NCI-H2029 treated with DMSO at 0.1 percent for 48 hours (cell line): ENCODE results near the gene TBX5.

Experiments
- DNase-seq: peaks from one replicate; lab custom pipeline; 2025; lab: John Stamatoyannopoulos, UW

The TBX5 gene

DNA sequence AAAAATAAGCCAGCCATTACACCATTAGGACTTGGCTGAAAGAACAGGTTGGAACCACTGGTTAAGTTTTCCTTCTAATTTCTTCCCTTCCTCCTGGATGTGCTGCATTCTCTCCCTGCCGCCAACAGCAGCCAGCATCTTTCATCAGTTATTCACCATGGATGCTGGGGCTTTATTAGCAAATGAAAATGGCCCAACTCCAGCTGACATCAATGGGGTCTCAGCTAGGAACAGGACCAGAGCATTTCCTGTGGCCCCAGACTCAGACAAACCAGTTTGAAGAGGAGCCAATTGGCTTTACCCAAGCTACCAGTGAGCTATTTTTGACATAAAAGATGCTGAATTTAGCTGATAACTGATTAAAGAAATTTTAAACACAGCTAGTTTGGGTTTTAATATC, 26.0 kb upstream of the TBX5 start:
- DNase-seq, result no peak

- no peak for DNase-seq
Observed at GRCh38 chr12:114430306-114430705, 24.4 kb upstream of the TBX5 start.

- peak; percentile 22 for DNase-seq
Observed at GRCh38 chr12:114425031-114425626, 19.2 kb upstream of the TBX5 start.

- no peak for DNase-seq
Observed at GRCh38 chr12:114420944-114421335, 15.0 kb upstream of the TBX5 start.

DNA sequence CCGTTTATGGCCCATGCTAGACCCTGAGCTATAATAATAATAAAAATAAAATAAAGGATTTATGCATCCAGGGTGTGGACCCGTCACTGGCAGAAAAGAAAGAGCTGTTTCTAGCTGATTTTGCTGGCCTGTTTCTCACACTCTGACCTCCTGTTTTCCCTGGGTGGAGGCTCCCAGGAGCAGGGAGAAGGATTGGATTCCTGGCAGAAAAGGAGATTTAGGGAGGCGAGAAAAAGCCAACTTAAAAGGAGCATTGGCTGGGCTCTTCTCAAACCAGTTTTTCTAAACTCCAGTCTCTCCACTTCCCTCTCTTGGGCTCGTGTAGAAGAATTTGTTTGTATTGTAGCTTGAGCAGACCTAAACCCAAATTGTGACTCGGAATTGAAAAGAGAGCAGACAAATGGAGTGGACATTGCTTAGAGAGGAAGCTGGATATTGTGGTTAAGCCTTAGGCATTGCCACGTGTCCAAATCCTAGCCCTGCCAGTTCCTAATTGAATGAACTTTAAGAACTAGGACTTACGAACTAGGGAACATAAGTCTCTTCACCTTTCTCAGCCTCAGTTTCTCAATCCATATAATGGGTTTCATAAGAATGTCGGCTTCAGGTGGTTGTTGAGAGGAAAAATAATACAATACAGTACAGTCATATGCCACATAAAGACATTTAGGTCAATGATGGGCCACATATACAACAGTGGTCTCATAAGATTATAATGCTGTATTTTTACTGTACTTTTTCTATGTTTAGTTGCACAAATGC, 14.4 kb upstream of the TBX5 start:
- DNase-seq, result no peak

- no peak for DNase-seq
Observed at GRCh38 chr12:114416028-114416427, 10.1 kb upstream of the TBX5 start.

GRCh38 chr12:114415525-114415868, 9.6 kb upstream of the TBX5 start:
- no peak for DNase-seq

- DNase-seq, result no peak
Observed at GRCh38 chr12:114414866-114415524, 9.1 kb upstream of the TBX5 start.

GRCh38 chr12:114414031-114414865, 8.3 kb upstream of the TBX5 start:
- DNase-seq, result no peak

- DNase-seq, result no peak
Observed at GRCh38 chr12:114412825-114413749, 7.1 kb upstream of the TBX5 start.

- DNase-seq, result no peak
Observed at GRCh38 chr12:114412307-114412706, 6.4 kb upstream of the TBX5 start.

DNA sequence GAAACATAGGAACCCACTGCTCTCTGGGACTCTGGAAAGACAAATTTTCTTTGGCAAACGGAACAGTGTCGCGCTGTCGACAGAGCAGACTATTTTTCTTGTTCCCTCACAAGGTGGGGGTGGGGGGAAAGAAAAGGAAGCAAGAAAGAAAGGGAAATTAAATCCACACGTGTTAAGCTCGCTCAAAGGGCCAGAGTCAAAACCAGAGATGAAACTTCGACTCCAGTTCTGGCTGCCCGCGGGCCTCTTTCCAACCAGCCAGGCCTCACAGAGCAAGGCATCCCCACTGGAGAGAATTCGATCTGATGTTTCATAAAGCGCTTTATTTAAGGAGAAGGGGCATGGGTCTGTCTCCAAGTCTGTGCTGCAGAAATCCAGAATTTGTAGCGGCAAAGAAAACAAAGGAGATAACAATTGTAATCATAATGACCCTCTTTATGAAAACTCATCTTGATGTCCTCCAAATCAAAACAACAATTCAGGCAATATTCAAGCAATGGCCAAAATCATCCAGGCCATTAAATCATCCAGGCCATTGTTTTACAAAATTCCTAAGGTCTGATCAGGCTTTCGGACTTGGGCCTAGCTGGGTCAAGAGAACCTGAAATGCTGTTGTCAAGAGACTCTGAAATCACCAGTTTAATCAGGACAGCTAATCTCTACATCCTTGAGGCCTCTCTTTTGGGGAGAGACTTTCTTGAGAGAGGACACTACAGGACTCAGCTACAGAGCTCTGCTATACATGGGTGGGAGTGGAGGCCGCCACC, 5.3 kb upstream of the TBX5 start:
- DNase-seq, result no peak

GRCh38 chr12:114409852-114410600, 4.1 kb upstream of the TBX5 start:
- no peak for DNase-seq

DNA sequence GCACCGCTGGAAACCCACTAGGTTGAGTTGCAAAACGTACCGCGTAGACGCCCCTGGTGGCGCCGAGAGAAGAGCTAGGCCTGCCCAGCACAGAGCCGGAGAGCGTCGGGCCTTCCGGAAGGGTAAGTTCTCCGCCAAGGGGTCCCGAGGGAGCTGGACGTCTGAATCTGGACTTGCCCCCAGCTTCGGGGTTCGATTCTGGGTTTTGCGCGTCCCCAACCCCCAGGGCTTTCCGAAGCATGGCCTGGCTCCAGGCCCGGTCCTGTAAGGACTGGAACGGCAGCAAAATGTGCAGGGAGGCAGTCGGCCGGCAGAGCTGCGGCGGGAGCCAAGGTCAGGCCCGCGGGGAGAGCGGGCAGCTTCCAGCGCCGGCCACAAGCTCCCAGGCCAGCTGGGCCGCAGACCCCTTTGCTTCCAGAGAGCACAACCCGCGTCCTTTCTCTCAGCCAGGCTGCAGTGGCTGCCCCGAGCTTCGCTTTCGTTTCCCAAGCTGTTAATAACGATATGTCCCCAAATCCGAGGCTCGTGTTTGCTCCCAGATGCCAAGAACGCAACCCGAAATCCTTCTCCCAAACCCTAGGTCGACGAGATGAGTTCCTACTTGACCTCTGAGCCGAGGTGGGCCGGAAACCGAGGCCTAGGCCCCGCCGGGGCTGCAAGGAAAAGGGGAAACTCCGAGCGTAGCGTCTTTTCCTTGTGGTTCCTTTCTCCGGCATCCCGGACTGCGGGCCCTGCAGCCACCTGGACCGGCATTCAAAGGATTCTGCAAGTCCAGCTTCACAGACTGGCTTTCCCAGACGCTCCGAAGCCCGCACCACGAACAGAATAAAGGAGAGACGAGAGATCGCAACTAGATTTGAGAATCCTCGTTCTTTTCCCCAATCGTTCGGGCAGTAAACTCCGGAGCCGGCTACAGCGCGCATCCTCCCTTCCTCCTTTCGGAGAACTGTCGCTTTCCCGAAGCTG, 3.2 kb upstream of the TBX5 start:
- no peak for DNase-seq

DNA sequence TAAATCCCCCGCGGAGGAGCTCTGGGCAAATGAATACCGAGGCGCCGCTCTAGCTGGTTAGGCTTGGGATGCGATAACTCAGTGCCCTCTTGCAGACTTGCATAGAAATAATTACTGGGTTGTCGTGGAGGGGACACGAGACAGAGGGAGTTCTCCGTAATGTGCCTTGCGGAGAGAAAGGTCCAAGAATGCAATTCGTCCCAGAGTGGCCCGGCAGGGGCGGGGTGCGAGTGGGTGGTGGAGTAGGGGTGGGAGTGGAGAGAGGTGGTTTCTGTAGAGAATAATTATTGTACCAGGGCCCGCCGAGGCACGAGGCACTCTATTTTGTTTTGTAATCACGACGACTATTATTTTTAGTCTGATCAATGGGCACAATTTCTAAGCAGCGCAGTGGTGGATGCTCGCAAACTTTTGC, 2.5 kb upstream of the TBX5 start:
- DNase-seq, result no peak

DNA sequence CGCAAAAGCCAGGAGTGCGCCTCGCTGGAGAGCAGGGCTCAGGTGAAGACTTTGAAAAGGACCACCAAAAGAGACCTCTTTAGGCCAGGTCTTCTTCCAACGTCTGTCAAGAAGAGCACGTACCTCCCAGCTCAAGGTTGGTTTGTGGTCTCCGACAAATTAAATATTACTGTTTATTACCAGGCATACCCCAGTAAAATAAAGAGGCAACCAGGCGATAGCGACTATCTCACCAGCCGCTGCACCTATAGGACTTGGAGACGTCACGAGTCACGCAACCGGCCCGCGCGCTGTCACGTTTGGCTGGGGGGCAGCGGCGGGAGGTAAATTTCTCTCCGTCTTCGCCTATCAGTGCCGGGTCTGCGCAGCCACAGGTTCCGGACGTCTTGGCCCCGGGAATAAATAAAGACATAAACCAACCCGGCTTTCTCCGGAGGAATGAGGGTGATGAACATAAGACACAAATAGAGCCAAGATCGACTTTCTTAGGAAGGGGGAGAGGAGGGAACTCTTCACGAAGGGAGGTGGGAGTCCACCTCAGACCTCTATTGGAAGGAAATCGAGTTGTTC, 2.0 kb upstream of the TBX5 start:
- DNase-seq, result no peak

- no peak for DNase-seq
Observed at GRCh38 chr12:114406984-114407841, 1.3 kb upstream of the TBX5 start.
